ENCODE results near the gene KPNA3. TPM values are rescaled to one million over a fixed set of nuclear protein-coding genes. Genes with fewer than 3 reads are reported as not detected.

The KPNA3 gene
- total RNA-seq, 1 experiment from 2014 or later, result 49.7 TPM

DNA sequence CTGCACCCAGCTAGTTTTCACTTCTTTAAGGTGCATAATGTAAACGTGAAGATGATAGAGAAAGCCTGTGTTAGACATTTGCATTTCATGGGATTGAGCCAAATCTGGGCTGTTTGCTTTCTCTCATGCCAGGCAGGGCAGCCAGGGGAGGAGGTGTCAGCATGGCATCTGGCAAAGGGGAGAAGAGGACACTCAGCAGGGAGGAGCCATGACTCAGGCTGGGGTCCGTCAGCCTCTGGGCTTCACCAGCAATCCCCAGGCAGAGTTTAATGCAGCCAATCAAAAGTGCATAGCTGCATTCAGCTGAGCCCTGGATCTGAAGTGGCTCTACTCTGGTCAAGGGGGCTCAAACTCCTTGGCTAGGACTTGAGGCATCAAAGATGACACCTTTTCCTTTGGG, 124.7 kb downstream of the KPNA3 start:
- H3K27me3 Mint-ChIP-seq (ENCODE audit: low read depth), result no peaks in the 10 kb centered on the region; the same call in 1 of the 2 replicates

More for the DNA sequence above, 124.7 kb downstream of the KPNA3 start:
- Histone ChIP-seq H2BK5ac (ENCODE audit: insufficient read length, low read length) (no peak overlapping the region), H3K9me3 (ENCODE audit: control insufficient read depth, low read depth, low read length) (no peaks in the 10 kb centered on the region), H4K20me1 (ENCODE audit: control insufficient read depth, insufficient read depth, insufficient read length) (no peaks in the 10 kb centered on the region), H2AFZ (ENCODE audit: low read length) (no peak overlapping the region), H2AK5ac (ENCODE audit: insufficient read length, low read length) (no peak overlapping the region), H3K18ac (ENCODE audit: insufficient read length, low read depth, low read length) (no peak overlapping the region), H3K27me3 (ENCODE audit: insufficient read depth, low read length) (no peaks in the 10 kb centered on the region), H2BK120ac (ENCODE audit: low read depth, low read length, poor library complexity, severe bottlenecking) (no peak overlapping the region), H3K4me1 (ENCODE audit: insufficient read depth, low read length) (no peaks in the 10 kb centered on the region), H3K56ac (ENCODE audit: insufficient read length, low read depth, low read length) (no peak overlapping the region), H2BK12ac (ENCODE audit: insufficient read length, low read depth, low read length) (no peak overlapping the region), H3K9ac (ENCODE audit: extremely low read depth, insufficient read length, low read length) (no peak overlapping the region), H3K23ac (ENCODE audit: insufficient read length, low read depth, low read length) (no peak overlapping the region), H3K27ac (ENCODE audit: insufficient read length, low read depth, low read length) (no peak overlapping the region), H4K5ac (ENCODE audit: insufficient read length, low read depth, low read length) (no peak overlapping the region), H3K4me2 (ENCODE audit: insufficient read depth, insufficient read length, low read length) (no peak overlapping the region), H3T11ph (ENCODE audit: low read length) (no peak overlapping the region), H3K14ac (ENCODE audit: insufficient read depth, low read length) (no peak overlapping the region), H2BK15ac (ENCODE audit: low read depth, low read length) (no peak overlapping the region), H4K8ac (replicated peaks; ENCODE audit: insufficient read length, low read depth, low read length) (no peak overlapping the region), H3K4ac (ENCODE audit: low read depth, low read length) (no peak overlapping the region), H3K79me2 (ENCODE audit: insufficient read depth, low read length) (no peaks in the 10 kb centered on the region), H3K79me1 (ENCODE audit: insufficient read depth, low read depth, low read length, poor library complexity, severe bottlenecking) (no peaks in the 10 kb centered on the region), H4K91ac (ENCODE audit: insufficient read length, low read depth, low read length) (no peak overlapping the region), H3K23me2 (ENCODE audit: insufficient read length, low read depth, low read length, poor library complexity, severe bottlenecking) (no peaks in the 10 kb centered on the region), H2BK20ac (ENCODE audit: low read depth, low read length, poor library complexity, severe bottlenecking) (no peak overlapping the region)
- H3K9me3 Mint-ChIP-seq, result no peaks in the 10 kb centered on the region; a peak in 1 of 5 replicates
- no peak overlapping the region for H3K4me3 Mint-ChIP-seq
- H3K4me1 Mint-ChIP-seq, result peaks cover 27 to 28% of the 10 kb centered on the region in 2 experiments
- peaks cover 40 to 49% (median 48%) of the 10 kb centered on the region in 3 experiments for H3K36me3 Mint-ChIP-seq (ENCODE audit: insufficient read depth in 1 of 3, low read depth in 3 of 3)
- TF ChIP-seq, protein P1, sequence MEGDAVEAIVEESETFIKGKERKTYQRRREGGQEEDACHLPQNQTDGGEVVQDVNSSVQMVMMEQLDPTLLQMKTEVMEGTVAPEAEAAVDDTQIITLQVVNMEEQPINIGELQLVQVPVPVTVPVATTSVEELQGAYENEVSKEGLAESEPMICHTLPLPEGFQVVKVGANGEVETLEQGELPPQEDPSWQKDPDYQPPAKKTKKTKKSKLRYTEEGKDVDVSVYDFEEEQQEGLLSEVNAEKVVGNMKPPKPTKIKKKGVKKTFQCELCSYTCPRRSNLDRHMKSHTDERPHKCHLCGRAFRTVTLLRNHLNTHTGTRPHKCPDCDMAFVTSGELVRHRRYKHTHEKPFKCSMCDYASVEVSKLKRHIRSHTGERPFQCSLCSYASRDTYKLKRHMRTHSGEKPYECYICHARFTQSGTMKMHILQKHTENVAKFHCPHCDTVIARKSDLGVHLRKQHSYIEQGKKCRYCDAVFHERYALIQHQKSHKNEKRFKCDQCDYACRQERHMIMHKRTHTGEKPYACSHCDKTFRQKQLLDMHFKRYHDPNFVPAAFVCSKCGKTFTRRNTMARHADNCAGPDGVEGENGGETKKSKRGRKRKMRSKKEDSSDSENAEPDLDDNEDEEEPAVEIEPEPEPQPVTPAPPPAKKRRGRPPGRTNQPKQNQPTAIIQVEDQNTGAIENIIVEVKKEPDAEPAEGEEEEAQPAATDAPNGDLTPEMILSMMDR (conservative IDR thresholded peaks at IDR 0.05), result no peak
- no peak for DNase-seq
- no CpG with 5 or more reads among the region's 2 CpGs for WGBS (ENCODE audit: extremely low coverage, insufficient read length, low lambda C conversion rate)
- no peak overlapping the region for H3K27ac Mint-ChIP-seq
